ENCODE data around the gene ACSF2.

The ACSF2 gene

DNA sequence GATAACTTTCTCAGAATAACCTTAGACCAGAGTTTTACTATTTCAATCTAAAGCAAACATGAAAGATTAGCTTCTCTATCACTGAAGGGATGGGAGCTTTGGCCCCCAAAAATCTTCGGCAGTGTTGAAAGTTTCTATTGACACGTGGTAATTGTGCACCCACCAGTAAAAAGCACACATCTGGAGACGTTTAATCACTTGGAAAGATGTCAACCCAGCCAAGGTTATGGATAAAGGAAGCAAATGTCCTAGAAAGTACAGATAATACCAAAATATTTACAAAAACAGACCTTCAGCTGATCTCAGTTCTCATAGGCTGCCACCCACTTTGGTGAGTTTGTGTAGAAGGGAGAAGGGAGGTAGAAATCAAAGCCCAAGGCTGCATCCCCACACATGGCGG lies 87.5 kb downstream of the ACSF2 start:
- TF ChIP-seq, protein P1, sequence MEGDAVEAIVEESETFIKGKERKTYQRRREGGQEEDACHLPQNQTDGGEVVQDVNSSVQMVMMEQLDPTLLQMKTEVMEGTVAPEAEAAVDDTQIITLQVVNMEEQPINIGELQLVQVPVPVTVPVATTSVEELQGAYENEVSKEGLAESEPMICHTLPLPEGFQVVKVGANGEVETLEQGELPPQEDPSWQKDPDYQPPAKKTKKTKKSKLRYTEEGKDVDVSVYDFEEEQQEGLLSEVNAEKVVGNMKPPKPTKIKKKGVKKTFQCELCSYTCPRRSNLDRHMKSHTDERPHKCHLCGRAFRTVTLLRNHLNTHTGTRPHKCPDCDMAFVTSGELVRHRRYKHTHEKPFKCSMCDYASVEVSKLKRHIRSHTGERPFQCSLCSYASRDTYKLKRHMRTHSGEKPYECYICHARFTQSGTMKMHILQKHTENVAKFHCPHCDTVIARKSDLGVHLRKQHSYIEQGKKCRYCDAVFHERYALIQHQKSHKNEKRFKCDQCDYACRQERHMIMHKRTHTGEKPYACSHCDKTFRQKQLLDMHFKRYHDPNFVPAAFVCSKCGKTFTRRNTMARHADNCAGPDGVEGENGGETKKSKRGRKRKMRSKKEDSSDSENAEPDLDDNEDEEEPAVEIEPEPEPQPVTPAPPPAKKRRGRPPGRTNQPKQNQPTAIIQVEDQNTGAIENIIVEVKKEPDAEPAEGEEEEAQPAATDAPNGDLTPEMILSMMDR (IDR thresholded peaks at IDR 0.05; ENCODE audit: poor library complexity, severe bottlenecking): no peak
- no peak for DNase-seq (ENCODE audit: low spot score)
- H3K4me3 ChIP-seq (ENCODE audit: severe bottlenecking): no peak overlapping the region
- peaks cover 34% of the 10 kb centered on the region for H3K4me1 ChIP-seq (ENCODE audit: insufficient read depth, poor library complexity, severe bottlenecking)
- no peaks in the 10 kb centered on the region for H3K9me3 ChIP-seq (ENCODE audit: severe bottlenecking)
- ATAC-seq (ENCODE audit: low read depth): no peak
- no peaks in the 10 kb centered on the region for H3K36me3 ChIP-seq (ENCODE audit: low read depth)
- no peak overlapping the region for H3K27ac ChIP-seq (ENCODE audit: poor library complexity, severe bottlenecking)
- no peaks in the 10 kb centered on the region for H3K27me3 ChIP-seq (ENCODE audit: insufficient read depth, poor library complexity, severe bottlenecking)

DNA sequence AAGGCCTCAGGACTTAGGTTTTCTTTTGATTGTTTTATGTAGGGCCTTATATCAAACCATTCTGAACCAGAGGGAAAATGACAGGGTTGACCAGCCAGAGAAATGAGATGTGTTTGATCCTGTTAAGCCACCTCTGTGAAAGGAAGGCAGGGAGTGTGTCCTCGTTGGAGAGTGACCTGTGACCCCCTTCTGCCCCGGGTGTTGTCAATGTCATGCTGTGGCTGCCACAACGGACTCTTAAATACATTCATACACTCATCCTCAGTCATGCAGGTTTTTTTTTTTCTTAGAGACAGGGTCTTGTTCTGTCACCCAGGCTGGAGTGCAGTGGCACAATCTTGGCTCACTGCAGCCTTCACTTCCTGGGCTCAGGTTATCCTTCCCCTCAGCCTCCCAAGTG lies 88.4 kb downstream of the ACSF2 start:
- no peak overlapping the region for H3K4me3 ChIP-seq (ENCODE audit: severe bottlenecking)
- H3K27me3 ChIP-seq (ENCODE audit: insufficient read depth, poor library complexity, severe bottlenecking): no peaks in the 10 kb centered on the region
- ATAC-seq (ENCODE audit: low read depth): no peak
- H3K9me3 ChIP-seq (ENCODE audit: severe bottlenecking): no peaks in the 10 kb centered on the region
- TF ChIP-seq, protein P1 (IDR thresholded peaks at IDR 0.05; ENCODE audit: poor library complexity, severe bottlenecking): no peak
- peaks cover 37% of the 10 kb centered on the region for H3K4me1 ChIP-seq (ENCODE audit: insufficient read depth, poor library complexity, severe bottlenecking)
- no peaks in the 10 kb centered on the region for H3K36me3 ChIP-seq (ENCODE audit: low read depth)
- no peak for DNase-seq (ENCODE audit: low spot score)
- no peak overlapping the region for H3K27ac ChIP-seq (ENCODE audit: poor library complexity, severe bottlenecking)

DNA sequence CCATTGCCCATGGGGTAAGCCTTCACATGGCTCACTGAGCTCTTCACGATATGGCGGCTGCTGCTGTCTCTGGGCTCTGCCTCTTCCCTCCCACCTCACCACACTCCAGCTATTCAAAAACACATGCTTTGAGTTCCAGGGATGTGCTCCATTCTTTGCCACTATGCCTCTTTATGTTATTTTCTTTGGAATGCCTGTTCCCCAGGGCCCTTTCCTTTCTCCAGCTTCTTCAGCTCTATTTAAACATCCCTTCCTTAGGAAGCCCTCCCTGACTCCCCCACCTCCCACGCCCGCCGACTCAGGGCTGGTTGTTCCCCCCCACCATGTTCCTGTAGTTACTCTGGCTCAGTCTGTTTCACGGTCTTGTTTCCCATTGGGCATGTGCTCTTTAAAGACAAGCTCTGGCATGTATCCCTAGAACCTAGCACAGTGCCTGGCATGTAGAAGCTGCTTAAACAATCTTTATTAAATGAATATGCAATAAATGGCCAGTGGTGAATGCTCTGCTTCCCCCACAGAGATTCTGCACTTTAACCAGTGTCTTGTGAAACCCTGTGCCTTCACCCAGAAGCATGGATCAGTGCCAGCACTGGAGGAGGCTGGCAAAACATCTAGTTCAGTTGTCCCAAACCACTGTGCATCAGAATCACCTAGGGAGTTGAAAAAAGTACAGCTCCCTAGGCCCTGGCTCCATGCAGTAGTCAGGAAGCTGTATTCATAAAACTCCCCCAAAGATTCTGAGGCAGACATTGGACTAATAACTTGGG lies 89.1 kb downstream of the ACSF2 start:
- Histone ChIP-seq H3K27me3 (ENCODE audit: insufficient read depth, poor library complexity, severe bottlenecking) (no peaks in the 10 kb centered on the region), H3K27ac (ENCODE audit: poor library complexity, severe bottlenecking) (peak overlapping the region; percentile 85), H3K9me3 (ENCODE audit: severe bottlenecking) (no peaks in the 10 kb centered on the region), H3K4me1 (ENCODE audit: insufficient read depth, poor library complexity, severe bottlenecking) (peaks cover 45% of the 10 kb centered on the region), H3K36me3 (ENCODE audit: low read depth) (no peaks in the 10 kb centered on the region), H3K4me3 (ENCODE audit: severe bottlenecking) (no peak overlapping the region)
- TF ChIP-seq, protein P1 (IDR thresholded peaks at IDR 0.05; ENCODE audit: poor library complexity, severe bottlenecking): no peak
- ATAC-seq (ENCODE audit: low read depth) (no peak), DNase-seq (ENCODE audit: low spot score) (no peak)

DNA sequence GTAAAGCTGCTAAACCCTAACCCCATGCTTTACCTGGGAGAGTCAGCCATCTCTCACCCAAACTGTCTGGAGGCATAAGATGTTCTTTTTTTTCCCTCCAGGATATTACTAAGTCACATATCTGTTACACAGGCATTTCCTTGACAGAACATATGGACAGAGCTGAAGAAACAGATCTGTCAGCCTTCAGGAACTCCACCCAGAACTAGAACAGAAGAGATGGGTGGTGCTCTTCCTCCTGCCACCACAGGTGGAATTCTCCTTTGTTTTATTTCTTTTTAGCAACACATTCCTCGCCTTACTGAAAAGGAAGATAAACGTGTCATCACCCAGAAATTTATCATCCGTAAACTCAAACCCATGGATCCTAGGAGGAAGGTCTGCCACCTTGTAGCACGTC lies 91.0 kb downstream of the ACSF2 start:
- H3K36me3 ChIP-seq (ENCODE audit: low read depth): no peaks in the 10 kb centered on the region
- no peaks in the 10 kb centered on the region for H3K9me3 ChIP-seq (ENCODE audit: severe bottlenecking)
- ATAC-seq (ENCODE audit: low read depth) (peak; percentile 57), DNase-seq (ENCODE audit: low spot score) (no peak)
- no peak overlapping the region for H3K4me3 ChIP-seq (ENCODE audit: severe bottlenecking)
- TF ChIP-seq, protein P1 (IDR thresholded peaks at IDR 0.05; ENCODE audit: poor library complexity, severe bottlenecking): no peak
- no peaks in the 10 kb centered on the region for H3K27me3 ChIP-seq (ENCODE audit: insufficient read depth, poor library complexity, severe bottlenecking)
- peaks cover 37% of the 10 kb centered on the region for H3K4me1 ChIP-seq (ENCODE audit: insufficient read depth, poor library complexity, severe bottlenecking)
- H3K27ac ChIP-seq (ENCODE audit: poor library complexity, severe bottlenecking): peak overlapping the region; percentile 85

Data from RWPE2 (cell line).